Small intestine (tissue), 7 donors: ENCODE data around the gene USH1C. TPM values are rescaled to one million over a fixed set of nuclear protein-coding genes. Genes with fewer than 3 reads are reported as not detected.

Experiments used
- DNase-seq, 2 donors: peaks; one replicate each; pipeline versions ENCODE4 v3.0.0 to v3.0.0-alpha.2; 2013
- FAIRE-seq: peaks from 2 replicates; lab custom pipeline; 2012; peaks lifted over from hg19 to GRCh38; lab: Jason Lieb, UNC
- H3K27ac ChIP-seq, 3 donors: one replicate each; pipeline ENCODE4 v1.5.1; 2013; ENCODE audit warnings: low read length in 2 of 3, mild to moderate bottlenecking in 2 of 3, control low read depth in 1 of 3, inconsistent platforms in 1 of 3, low read depth in 1 of 3, moderate library complexity in 1 of 3
- H3K27me3 ChIP-seq, 3 donors: one replicate each; pipeline ENCODE4 v1.6.1; 2013; ENCODE audit warnings: low read length in 3 of 3, inconsistent platforms in 1 of 3; ENCODE audit not compliant: control insufficient read depth in 3 of 3, insufficient read depth in 3 of 3
- H3K36me3 ChIP-seq, 3 donors: one replicate each; pipeline ENCODE4 v1.6.1; 2013; ENCODE audit warnings: low read length in 3 of 3, inconsistent platforms in 1 of 3, low read depth in 1 of 3, mild to moderate bottlenecking in 1 of 3, moderate library complexity in 1 of 3; ENCODE audit not compliant: control insufficient read depth in 3 of 3, insufficient read depth in 2 of 3
- H3K4me1 ChIP-seq, 3 donors: one replicate each; pipeline ENCODE4 v1.6.1; 2013; ENCODE audit warnings: low read length in 2 of 3, inconsistent platforms in 1 of 3, low read depth in 1 of 3, mild to moderate bottlenecking in 1 of 3, moderate library complexity in 1 of 3; ENCODE audit not compliant: control insufficient read depth in 3 of 3, insufficient read depth in 2 of 3
- H3K4me3 ChIP-seq, 3 donors: one replicate each; pipeline ENCODE4 v1.5.1; 2013; ENCODE audit warnings: low read length in 3 of 3, control low read depth in 1 of 3, inconsistent platforms in 1 of 3, low read depth in 1 of 3, mild to moderate bottlenecking in 1 of 3, moderate library complexity in 1 of 3
- H3K9me3 ChIP-seq, 2 donors: one replicate each; pipeline ENCODE4 v1.6.1; 2013; ENCODE audit warnings: low read depth in 1 of 2, low read length in 1 of 2; ENCODE audit not compliant: control insufficient read depth in 2 of 2, insufficient read depth in 1 of 2
- WGBS, 3 donors: extraction: QIAGEN DNeasy Blood & Tissue Kit; methylation state at CpG; one replicate each; pipeline ENCODE4 v1.1.7; 2013; 5-methylcytosine and 5-hydroxymethylcytosine counted together
- polyA plus RNA-seq, 4 donors: library from polyadenylated mRNA; stranded (reverse) in 3 of 4; unstranded in 1 of 4; fragments of 200-250 nt in 3 of 4; fragments of 120-200 nt in 1 of 4; gene quantifications; one replicate each; pipeline versions ENCODE4 v1.2.1 to v1.2.3, GENCODE V29; 2013
- donor health status: healthy with polysubstance abuse.
- donor health status: control.
- donor health status: control.
- donor health status: Bipolar disorder and iron deficiency.
- donor health status: healthy.

Gene USH1C
- polyA plus RNA-seq, 4 donors = 86.2 to 309 (median 297) TPM

DNA sequence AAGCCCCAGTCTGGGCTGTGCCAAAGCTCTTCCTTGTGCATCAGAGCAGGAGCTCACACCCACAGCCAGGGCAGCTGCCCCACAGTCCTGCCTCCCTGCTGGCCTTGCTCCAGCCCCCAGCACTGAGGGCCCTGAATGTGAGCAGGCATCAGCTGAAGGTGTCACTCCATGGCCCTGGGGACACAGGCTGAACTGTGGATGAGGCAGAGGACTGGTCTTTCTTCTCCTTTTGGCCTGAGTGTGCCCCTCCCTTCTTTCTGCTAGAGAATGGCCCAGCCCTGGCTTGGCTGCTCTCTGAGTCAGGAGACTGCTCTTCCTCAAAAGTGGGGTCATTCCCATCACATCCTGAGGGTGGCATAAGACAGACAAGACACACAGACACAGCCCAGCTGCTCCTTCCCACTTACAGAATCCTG is 19.0 kb upstream of the USH1C start:
- FAIRE-seq = no peak

DNA sequence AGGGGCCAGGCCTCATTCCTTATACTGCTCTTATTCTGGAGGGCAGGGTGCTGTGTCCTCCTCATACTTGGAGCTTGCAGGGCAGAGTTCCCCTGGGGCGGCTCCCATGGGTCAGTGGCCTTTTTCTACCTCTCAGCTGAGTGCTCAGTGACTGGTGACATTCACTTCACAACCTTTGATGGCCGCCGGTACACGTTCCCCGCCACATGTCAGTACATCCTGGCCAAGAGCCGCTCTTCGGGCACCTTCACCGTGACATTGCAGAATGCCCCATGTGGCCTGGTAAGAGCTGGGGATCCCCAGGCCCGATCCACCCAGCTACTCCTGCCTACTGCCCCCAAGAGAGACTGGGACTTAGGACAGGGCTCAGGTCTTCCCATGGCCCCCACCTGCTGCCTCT is 17.3 kb upstream of the USH1C start:
- H3K4me1 ChIP-seq = no peaks in the 10 kb centered on the region
- FAIRE-seq (no peak), DNase-seq (no peak)
- H3K4me3 ChIP-seq = no peak overlapping the region
- no peaks in the 10 kb centered on the region for H3K36me3 ChIP-seq
- WGBS, 3 donors = 93 to 95% (median 94%) methylated on average over 9 of the region's 9 CpGs
- H3K9me3 ChIP-seq = no peaks in the 10 kb centered on the region
- H3K27ac ChIP-seq = no peak overlapping the region
- no peaks in the 10 kb centered on the region for H3K27me3 ChIP-seq

More for the DNA sequence above, 19.0 kb upstream of the USH1C start:
- no peak overlapping the region for H3K27ac ChIP-seq
- no peak overlapping the region for H3K4me3 ChIP-seq
- no peaks in the 10 kb centered on the region for H3K27me3 ChIP-seq
- no peaks in the 10 kb centered on the region for H3K36me3 ChIP-seq
- no peak for DNase-seq
- H3K9me3 ChIP-seq = no peaks in the 10 kb centered on the region
- H3K4me1 ChIP-seq = no peaks in the 10 kb centered on the region

DNA sequence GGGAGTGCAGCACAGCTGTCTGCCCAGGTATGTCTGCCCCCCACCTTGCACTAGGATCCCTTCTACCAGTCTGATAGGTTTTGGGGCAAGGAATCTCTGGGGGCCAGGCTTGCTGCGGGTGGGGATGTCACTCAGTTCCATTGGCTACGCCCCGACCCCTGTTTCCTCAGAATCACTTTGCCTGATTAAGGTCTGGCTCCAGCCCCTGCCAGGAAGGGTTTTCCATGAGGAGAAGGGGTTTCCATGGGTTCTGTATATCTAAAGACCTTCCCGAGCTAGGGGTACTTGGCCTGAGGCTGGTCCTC is 16.8 kb upstream of the USH1C start:
- FAIRE-seq (no peak), DNase-seq (no peak)
- Histone ChIP-seq H3K9me3 (no peaks in the 10 kb centered on the region), H3K27ac (no peak overlapping the region), H3K4me1 (no peaks in the 10 kb centered on the region), H3K27me3 (no peaks in the 10 kb centered on the region), H3K4me3 (no peak overlapping the region), H3K36me3 (no peaks in the 10 kb centered on the region)
- WGBS, 3 donors = 83 to 96% (median 89%) methylated on average over 4 of the region's 4 CpGs

DNA sequence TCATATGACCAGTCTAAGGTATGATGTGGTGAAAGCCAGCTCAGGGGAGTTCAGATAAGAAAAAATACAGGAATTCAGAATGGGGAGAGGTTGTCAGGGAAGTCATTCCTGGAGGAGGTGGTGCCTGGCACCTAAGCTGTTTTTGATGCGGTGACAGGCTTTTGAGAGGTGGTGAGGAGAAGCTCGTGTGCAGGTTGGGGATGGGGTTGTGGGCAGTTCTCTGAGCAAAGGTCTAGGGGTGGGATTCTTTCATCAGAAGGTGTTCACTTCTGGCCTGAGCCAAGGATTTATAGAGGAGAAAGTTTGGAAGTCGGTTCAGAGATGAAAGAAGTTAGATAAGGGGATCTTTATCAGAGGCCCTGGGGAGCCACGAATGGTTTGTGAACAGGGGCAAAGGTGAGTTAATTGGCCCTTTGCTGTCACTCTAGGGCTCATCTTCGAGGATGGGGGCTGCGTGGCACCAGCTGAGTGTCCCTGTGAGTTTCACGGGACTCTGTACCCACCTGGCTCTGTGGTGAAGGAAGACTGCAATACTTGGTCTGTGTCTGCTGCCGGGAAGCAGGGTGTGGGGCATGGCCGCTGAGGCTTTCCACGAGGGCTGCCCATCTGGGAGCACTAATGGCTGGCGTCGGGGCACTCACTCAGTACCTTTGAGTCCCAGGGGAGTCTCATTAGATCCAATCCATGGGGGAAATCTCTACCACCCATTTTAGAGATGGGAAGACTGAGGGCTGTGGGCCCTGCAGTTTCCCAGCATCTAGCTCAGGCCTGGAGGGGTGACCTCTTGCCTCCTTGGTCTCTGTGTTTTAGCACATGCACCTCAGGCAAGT is 16.3 kb upstream of the USH1C start:
- H3K4me1 ChIP-seq = no peaks in the 10 kb centered on the region
- no peak overlapping the region for H3K27ac ChIP-seq
- H3K36me3 ChIP-seq = no peaks in the 10 kb centered on the region
- H3K4me3 ChIP-seq = no peak overlapping the region
- WGBS, 3 donors = 36 to 60% (median 48%) methylated on average over 12 of the region's 12 CpGs
- no peaks in the 10 kb centered on the region for H3K27me3 ChIP-seq
- H3K9me3 ChIP-seq = no peaks in the 10 kb centered on the region
- no peak for DNase-seq
- no peak for FAIRE-seq

DNA sequence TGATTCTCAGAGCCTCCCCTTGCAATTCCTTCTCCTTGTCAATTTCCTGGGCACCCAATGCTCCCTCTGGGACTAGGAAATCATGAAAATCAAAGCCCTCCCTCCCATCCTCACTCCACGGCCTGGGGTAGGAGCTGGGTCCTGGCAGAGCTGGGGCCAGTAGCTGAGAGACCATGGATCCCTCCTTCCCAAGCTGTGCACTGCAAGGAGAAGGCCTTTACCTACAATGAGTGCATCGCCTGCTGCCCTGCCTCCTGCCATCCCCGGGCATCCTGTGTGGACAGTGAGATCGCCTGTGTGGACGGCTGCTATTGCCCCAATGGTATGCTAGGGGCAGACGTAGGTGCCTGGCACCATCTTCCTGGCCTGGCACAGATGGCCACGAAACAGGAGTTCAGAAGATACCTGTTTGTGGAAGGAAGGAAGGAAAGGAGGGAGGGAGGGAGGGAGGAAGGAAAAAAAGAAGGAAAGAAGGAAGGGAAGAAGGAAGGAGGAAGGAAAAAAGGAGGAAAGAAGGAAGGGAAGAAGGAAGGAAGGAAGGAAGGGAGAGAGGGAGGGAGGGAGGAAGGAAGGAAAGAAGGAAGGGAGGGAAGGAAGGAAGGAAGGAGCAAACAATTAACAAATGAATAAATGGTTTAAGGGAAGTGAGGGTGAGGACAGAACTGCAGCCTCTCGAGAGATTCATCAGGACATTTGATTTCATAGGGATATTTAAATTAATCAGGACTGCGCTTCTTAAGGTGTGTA is 15.3 kb upstream of the USH1C start:
- H3K27ac ChIP-seq = no peak overlapping the region
- no peaks in the 10 kb centered on the region for H3K9me3 ChIP-seq
- H3K4me1 ChIP-seq = no peaks in the 10 kb centered on the region
- DNase-seq = no peak
- no peak overlapping the region for H3K4me3 ChIP-seq
- H3K36me3 ChIP-seq = no peaks in the 10 kb centered on the region
- FAIRE-seq = no peak
- H3K27me3 ChIP-seq = no peaks in the 10 kb centered on the region
- 86 to 90% (median 89%) methylated on average over 9 of the region's 9 CpGs for WGBS, 3 donors

DNA sequence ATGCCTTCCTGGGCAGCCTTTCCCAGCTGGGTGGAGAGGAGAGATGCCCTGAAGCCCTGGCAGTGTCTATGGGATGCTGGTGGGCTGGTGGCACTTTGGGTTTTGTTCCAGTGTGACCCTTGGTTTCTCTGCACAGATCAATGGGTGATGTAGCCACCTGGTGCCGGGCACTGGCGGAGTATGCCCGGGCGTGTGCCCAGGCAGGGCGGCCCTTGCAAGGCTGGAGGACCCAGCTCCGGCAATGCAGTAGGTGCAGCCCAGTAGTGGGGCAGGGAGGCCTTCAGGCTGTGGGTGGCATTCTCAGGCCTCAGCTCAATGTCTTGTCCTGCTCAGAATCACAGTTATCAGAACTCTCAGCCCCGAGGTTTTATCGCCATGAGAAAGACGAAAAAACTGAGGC is 14.7 kb upstream of the USH1C start:
- DNase-seq (no peak), FAIRE-seq (no peak)
- WGBS, 3 donors = 77 to 88% (median 79%) methylated on average over 9 of the region's 9 CpGs

DNA sequence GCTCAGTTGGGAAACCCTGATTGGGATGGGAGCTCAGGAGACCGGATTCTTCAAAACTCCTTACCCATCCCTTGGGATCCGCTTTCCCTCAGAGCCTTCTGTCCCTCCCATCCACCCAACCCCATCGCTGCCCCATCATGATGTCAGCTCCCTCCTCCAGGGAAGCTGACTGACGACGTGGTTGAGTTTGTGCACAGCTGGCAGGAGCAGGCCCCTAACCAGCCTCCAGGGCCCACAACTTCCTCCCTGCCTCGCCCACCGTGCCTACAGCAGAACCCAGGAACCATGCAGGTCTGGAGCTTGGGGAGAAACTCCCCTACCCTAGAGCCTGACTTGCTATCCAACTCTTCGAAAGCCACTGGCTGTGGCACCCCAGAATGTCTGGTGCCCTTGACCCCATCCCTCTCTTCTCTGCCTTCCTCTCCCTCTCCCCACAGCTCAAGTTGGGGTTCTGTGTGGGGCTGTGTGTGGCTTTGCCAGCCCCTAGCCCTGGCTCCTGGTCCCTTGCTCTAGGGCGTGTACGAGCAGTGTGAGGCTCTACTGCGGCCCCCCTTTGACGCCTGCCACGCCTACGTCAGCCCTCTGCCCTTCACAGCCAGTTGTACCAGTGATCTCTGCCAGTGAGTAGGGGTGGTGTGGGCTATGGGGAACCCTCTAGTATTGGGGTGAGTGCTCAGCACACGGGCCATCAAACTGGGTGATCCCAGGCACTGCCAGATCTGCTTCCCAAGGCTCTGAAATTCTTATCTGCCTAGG is 14.0 kb upstream of the USH1C start:
- WGBS, 3 donors = 80 to 86% (median 83%) methylated on average over 15 of the region's 15 CpGs

More for the DNA sequence above, 14.7 kb upstream of the USH1C start:
- Histone ChIP-seq H3K36me3 (no peaks in the 10 kb centered on the region), H3K27ac (no peak overlapping the region), H3K4me3 (no peak overlapping the region), H3K9me3 (no peaks in the 10 kb centered on the region), H3K4me1 (no peaks in the 10 kb centered on the region), H3K27me3 (no peaks in the 10 kb centered on the region)

DNA sequence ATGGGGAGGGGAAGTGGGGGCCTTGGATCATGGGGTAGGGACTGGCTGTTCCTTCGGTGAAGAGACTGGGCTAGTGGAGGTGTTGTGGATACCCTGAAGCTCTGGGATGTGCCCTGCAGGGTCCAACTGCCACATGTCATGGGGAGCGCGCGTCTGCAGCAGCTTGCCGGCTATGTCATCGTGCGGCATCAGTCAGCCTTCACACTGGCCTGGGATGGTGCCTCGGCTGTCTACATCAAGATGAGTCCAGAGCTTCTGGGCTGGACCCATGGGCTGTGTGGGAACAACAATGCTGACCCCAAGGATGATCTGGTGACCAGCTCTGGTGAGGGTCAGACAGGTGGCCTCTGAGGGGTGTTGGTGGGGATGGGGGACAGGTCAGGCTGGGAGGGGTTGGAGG is 12.8 kb upstream of the USH1C start:
- DNase-seq (no peak), FAIRE-seq (no peak)
- H3K27ac ChIP-seq = no peak overlapping the region
- H3K4me3 ChIP-seq = no peak overlapping the region
- H3K27me3 ChIP-seq = no peaks in the 10 kb centered on the region
- no peaks in the 10 kb centered on the region for H3K36me3 ChIP-seq
- H3K9me3 ChIP-seq = no peaks in the 10 kb centered on the region
- 89 to 96% (median 91%) methylated on average over 8 of the region's 8 CpGs for WGBS, 3 donors
- no peaks in the 10 kb centered on the region for H3K4me1 ChIP-seq

More for the DNA sequence above, 14.0 kb upstream of the USH1C start:
- Histone ChIP-seq H3K4me1 (no peaks in the 10 kb centered on the region), H3K4me3 (no peak overlapping the region), H3K27me3 (no peaks in the 10 kb centered on the region), H3K27ac (no peak overlapping the region), H3K9me3 (no peaks in the 10 kb centered on the region), H3K36me3 (no peaks in the 10 kb centered on the region)
- DNase-seq = no peak
- no peak for FAIRE-seq
